MM.1S (cell line): ENCODE data around the gene B4GALT3.
A peak's percentile ranks its signal among the peaks of the same experiment; 100 is the strongest.

Experiments used
- DNase-seq: peaks from one replicate; pipeline ENCODE4 v3.0.0-alpha.2; 2015
- H2AFZ ChIP-seq: fragments of 300-600 bp; sonication (generic); 2 replicates; pipeline ENCODE4 v1.6.0; 2016; ENCODE audit warnings: antibody characterized with exemption, low read length
- H3F3A ChIP-seq: fragments of 300-600 bp; sonication (generic); 2 replicates; pipeline ENCODE4 v1.6.1; 2016; ENCODE audit warnings: mild to moderate bottlenecking, antibody characterized with exemption, low read length, moderate library complexity, mixed read lengths; ENCODE audit not compliant: insufficient read depth
- H3K27ac ChIP-seq: fragments of 300-600 bp; sonication (generic); 2 replicates; pipeline ENCODE4 v1.5.1; 2016; ENCODE audit warnings: mild to moderate bottlenecking, low read length
- H3K27me3 ChIP-seq: fragments of 300-600 bp; sonication (generic); replicated peaks from 2 replicates; pipeline ENCODE4 v1.6.0; 2016; ENCODE audit warnings: low read length; ENCODE audit not compliant: insufficient read depth
- H3K36me3 ChIP-seq: fragments of 300-600 bp; sonication (generic); replicated peaks from 2 replicates; pipeline ENCODE4 v1.6.1; 2016; ENCODE audit warnings: mild to moderate bottlenecking, low read length, mixed read lengths; ENCODE audit not compliant: insufficient read depth
- H3K4me1 ChIP-seq: fragments of 300-600 bp; sonication (generic); 2 replicates; pipeline ENCODE4 v1.6.1; 2016; ENCODE audit warnings: low read length, mixed read lengths
- H3K4me2 ChIP-seq: fragments of 300-600 bp; sonication (generic); 2 replicates; pipeline ENCODE4 v1.6.0; 2016; ENCODE audit warnings: low read depth, low read length
- H3K4me3 ChIP-seq: fragments of 300-600 bp; sonication (generic); 2 replicates; pipeline ENCODE4 v1.5.1; 2016; ENCODE audit warnings: low read length, mixed read lengths
- H3K79me2 ChIP-seq: fragments of 300-600 bp; sonication (generic); 2 replicates; pipeline ENCODE4 v1.6.1; 2016; ENCODE audit warnings: mixed run types, low read length, mixed read lengths
- H3K9ac ChIP-seq: fragments of 300-600 bp; sonication (generic); 2 replicates; pipeline ENCODE4 v1.6.1; 2016; ENCODE audit warnings: low read length, mixed read lengths
- H3K9me2 ChIP-seq: fragments of 300-600 bp; sonication (generic); replicated peaks from 2 replicates; pipeline ENCODE4 v1.6.1; 2016; ENCODE audit warnings: mild to moderate bottlenecking, low read length, mixed read lengths; ENCODE audit not compliant: insufficient read depth
- H3K9me3 ChIP-seq: fragments of 300-600 bp; sonication (generic); replicated peaks from 2 replicates; pipeline ENCODE4 v1.6.1; 2016; ENCODE audit warnings: mild to moderate bottlenecking, low read length, mixed read lengths; ENCODE audit not compliant: insufficient read depth
- H4K20me1 ChIP-seq: fragments of 300-600 bp; sonication (generic); 2 replicates; pipeline ENCODE4 v1.6.1; 2016; ENCODE audit warnings: mild to moderate bottlenecking, low read length, moderate library complexity, mixed read lengths; ENCODE audit not compliant: insufficient read depth
- CTCF ChIP-seq: fragments of 300-600 bp; sonication (generic); IDR thresholded peaks from 2 replicates; pipeline ENCODE4 v1.5.1; 2016; ENCODE audit warnings: antibody characterized with exemption, low read length, mixed read lengths
- EZH2 ChIP-seq: fragments of 300-600 bp; sonication (generic); optimal IDR thresholded peaks from 2 replicates; pipeline ENCODE3; 2017; ENCODE audit warnings: low read depth, mild to moderate bottlenecking, antibody characterized with exemption, low read length, mixed read lengths
- EZH2phosphoT487 ChIP-seq: fragments of 300-600 bp; sonication (generic); IDR thresholded peaks from 2 replicates; pipeline ENCODE4 v1.6.1; 2018; ENCODE audit warnings: antibody characterized with exemption, low read length

The B4GALT3 gene

GRCh38 chr1:161175771-161176453 lies 1.4 kb downstream of the B4GALT3 start:
- H2AFZ ChIP-seq = no peak overlapping the region
- H3K9me3 ChIP-seq = no peaks in the 10 kb centered on the region
- H3K27me3 ChIP-seq = no peaks in the 10 kb centered on the region
- peak overlapping the region; percentile 91 for H3K27ac ChIP-seq
- peaks cover 44% of the 10 kb centered on the region for H3K4me1 ChIP-seq
- H3F3A ChIP-seq = peaks cover 42% of the 10 kb centered on the region
- H3K36me3 ChIP-seq = peaks cover 38% of the 10 kb centered on the region
- H3K79me2 ChIP-seq = peaks cover 62% of the 10 kb centered on the region
- H4K20me1 ChIP-seq = 0 out of 2 replicates have a peak, but pooled peaks cover 6% of the 10 kb centered on the region
- TF ChIP-seq CTCF = no peak
- no peak for TF ChIP-seq EZH2
- TF ChIP-seq EZH2phosphoT487 = no peak
- peak overlapping the region; percentile 97 for H3K4me2 ChIP-seq
- H3K9ac ChIP-seq = peak overlapping the region; percentile 87
- no peaks in the 10 kb centered on the region for H3K9me2 ChIP-seq
- peak; percentile 93 for DNase-seq
- peak overlapping the region; percentile 88 for H3K4me3 ChIP-seq

GRCh38 chr1:161174911-161175310 lies 2.4 kb downstream of the B4GALT3 start:
- H3K4me2 ChIP-seq = peak overlapping the region; percentile 97
- H3K4me1 ChIP-seq = peaks cover 39% of the 10 kb centered on the region
- H3K79me2 ChIP-seq = peaks cover 62% of the 10 kb centered on the region
- no peaks in the 10 kb centered on the region for H3K9me3 ChIP-seq
- peaks cover 43% of the 10 kb centered on the region for H3K36me3 ChIP-seq
- peaks cover 48% of the 10 kb centered on the region for H3F3A ChIP-seq
- H3K27me3 ChIP-seq = no peaks in the 10 kb centered on the region
- H3K9me2 ChIP-seq = no peaks in the 10 kb centered on the region
- peak overlapping the region; percentile 91; the same call in 1 of the 2 replicates for H3K27ac ChIP-seq
- H2AFZ ChIP-seq = no peak overlapping the region
- 0 out of 2 replicates have a peak, but pooled peaks cover 6% of the 10 kb centered on the region for H4K20me1 ChIP-seq
- no peak for DNase-seq
- peak overlapping the region; percentile 88 for H3K4me3 ChIP-seq
- H3K9ac ChIP-seq = peak overlapping the region; percentile 87; the same call in 1 of the 2 replicates
- TF ChIP-seq EZH2 = no peak
- TF ChIP-seq EZH2phosphoT487 = no peak

- peaks cover 43% of the 10 kb centered on the region for H3K36me3 ChIP-seq
- H4K20me1 ChIP-seq = 0 out of 2 replicates have a peak, but pooled peaks cover 6% of the 10 kb centered on the region
- peak overlapping the region; percentile 11; the same call in 1 of the 2 replicates for H3K4me2 ChIP-seq
- peaks cover 39% of the 10 kb centered on the region for H3K4me1 ChIP-seq
- H3K4me3 ChIP-seq = no peak overlapping the region
- H3K27ac ChIP-seq = peak overlapping the region; percentile 4; the same call in 1 of the 2 replicates
- no peaks in the 10 kb centered on the region for H3K9me2 ChIP-seq
- H3F3A ChIP-seq = peaks cover 53% of the 10 kb centered on the region
- no peak overlapping the region for H2AFZ ChIP-seq
- no peak for DNase-seq
- peaks cover 62% of the 10 kb centered on the region for H3K79me2 ChIP-seq
- no peaks in the 10 kb centered on the region for H3K27me3 ChIP-seq
- no peaks in the 10 kb centered on the region for H3K9me3 ChIP-seq
- TF ChIP-seq EZH2phosphoT487 = no peak
- TF ChIP-seq EZH2 = no peak
- TF ChIP-seq CTCF = no peak
- H3K9ac ChIP-seq = no peak overlapping the region
Measured at GRCh38 chr1:161173711-161174110, 3.6 kb downstream of the B4GALT3 start.
